Measurements from ENCODE around the gene EGFL6.
"Not testable (repeated sequence)": the region's sequence is repeated elsewhere in the genome, so short reads cannot be mapped to it uniquely, and the experiment has no call there.

The EGFL6 gene

GRCh38 chrX:13590207-13590606 is 20.8 kb downstream of the EGFL6 start:
- DNase-seq = no peak

GRCh38 chrX:13590914-13591313 is 21.5 kb downstream of the EGFL6 start:
- DNase-seq = no peak

GRCh38 chrX:13597874-13598273 is 28.5 kb downstream of the EGFL6 start:
- DNase-seq = no peak

- DNase-seq = no peak
Observed at GRCh38 chrX:13598877-13599276, 29.5 kb downstream of the EGFL6 start.

- no peak for DNase-seq
Observed at GRCh38 chrX:13599491-13599890, 30.1 kb downstream of the EGFL6 start.

GRCh38 chrX:13605611-13606010 is 36.2 kb downstream of the EGFL6 start:
- DNase-seq = no peak

GRCh38 chrX:13607331-13607995 is 38.1 kb downstream of the EGFL6 start:
- no peak for DNase-seq

- DNase-seq = no peak
Observed at GRCh38 chrX:13607996-13608365, 38.6 kb downstream of the EGFL6 start.

- DNase-seq = no peak
Observed at GRCh38 chrX:13614154-13614553, 44.8 kb downstream of the EGFL6 start.

- no peak for DNase-seq
Observed at GRCh38 chrX:13620207-13620606, 50.8 kb downstream of the EGFL6 start.

GRCh38 chrX:13622401-13622964 is 53.1 kb downstream of the EGFL6 start:
- DNase-seq = no peak

GRCh38 chrX:13627306-13627705 is 57.9 kb downstream of the EGFL6 start:
- DNase-seq = no peak

GRCh38 chrX:13637224-13637623 is 67.8 kb downstream of the EGFL6 start:
- DNase-seq = not testable (repeated sequence)

- DNase-seq = no peak
Observed at GRCh38 chrX:13638021-13638420, 68.6 kb downstream of the EGFL6 start.

GRCh38 chrX:13638826-13639225 is 69.4 kb downstream of the EGFL6 start:
- no peak for DNase-seq

- not testable (repeated sequence) for DNase-seq
Observed at GRCh38 chrX:13641684-13642083, 72.3 kb downstream of the EGFL6 start.

- DNase-seq = no peak
Observed at GRCh38 chrX:13645464-13646153, 76.2 kb downstream of the EGFL6 start.

- peak in 32 of 51 donors; percentile 0 to 50 (median 14) for DNase-seq
Observed at GRCh38 chrX:13646154-13646549, 76.8 kb downstream of the EGFL6 start.

- DNase-seq = no peak
Observed at GRCh38 chrX:13647709-13648212, 78.4 kb downstream of the EGFL6 start.

- DNase-seq = not testable (repeated sequence)
Observed at GRCh38 chrX:13648336-13648735, 78.9 kb downstream of the EGFL6 start.

- DNase-seq = no peak
Observed at GRCh38 chrX:13649838-13650237, 80.4 kb downstream of the EGFL6 start.

GRCh38 chrX:13650318-13650717 is 80.9 kb downstream of the EGFL6 start:
- no peak for DNase-seq

GRCh38 chrX:13651150-13651549 is 81.7 kb downstream of the EGFL6 start:
- no peak for DNase-seq
